ENCODE data around the gene RELL2.

The RELL2 gene

GRCh38 chr5:141617128-141617527 is 19.7 kb upstream of the RELL2 start:
- no peak overlapping the region for H4K8ac ChIP-seq (ENCODE audit: low read depth, low read length)
- H3K23ac ChIP-seq (ENCODE audit: low read length): no peak overlapping the region
- H2BK120ac ChIP-seq (ENCODE audit: low read depth, low read length): no peak overlapping the region
- H3K4me2 ChIP-seq (ENCODE audit: low read length): peak overlapping the region; percentile 84
- no peak overlapping the region for H3K4me3 ChIP-seq (ENCODE audit: low read length)
- peaks cover 14% of the 10 kb centered on the region for H3K4me1 ChIP-seq (ENCODE audit: control insufficient read depth, low read depth, low read length)
- no peak overlapping the region for H4K5ac ChIP-seq (ENCODE audit: low read length)
- no peak overlapping the region for H2BK15ac ChIP-seq (replicated peaks; ENCODE audit: low read depth)
- peaks cover 4% of the 10 kb centered on the region for H3K36me3 ChIP-seq (ENCODE audit: control insufficient read depth, insufficient read depth, low read length)
- no peak overlapping the region for H2AK5ac ChIP-seq (ENCODE audit: low read length)
- peak overlapping the region; percentile 94 for H3K9ac ChIP-seq (ENCODE audit: low read length)
- H3K27me3 ChIP-seq (ENCODE audit: insufficient read depth, low read length, poor library complexity): no peaks in the 10 kb centered on the region
- H2BK5ac ChIP-seq (ENCODE audit: low read length): no peak overlapping the region
- H3K79me1 ChIP-seq (ENCODE audit: low read length): peaks cover 5% of the 10 kb centered on the region
- no peak overlapping the region for H3K4ac ChIP-seq (ENCODE audit: low read depth, low read length)
- no peak overlapping the region for H3K18ac ChIP-seq (ENCODE audit: low read length)
- no peak overlapping the region for H3K27ac ChIP-seq (ENCODE audit: low read depth, low read length)
- no CpG with 5 or more reads among the region's 2 CpGs for WGBS (ENCODE audit: extremely low coverage, insufficient coverage, low lambda C conversion rate)
- peaks cover 47% of the 10 kb centered on the region for H3K79me2 ChIP-seq (ENCODE audit: control insufficient read depth, insufficient read depth, low read length)
- H3K56ac ChIP-seq (ENCODE audit: low read length): peak overlapping the region; percentile 93
- no peak for DNase-seq

GRCh38 chr5:141617682-141618029 is 19.1 kb upstream of the RELL2 start:
- DNase-seq: no peak
- Histone ChIP-seq H3K4me2 (ENCODE audit: low read length) (peak overlapping the region; percentile 84), H2BK5ac (ENCODE audit: low read length) (no peak overlapping the region), H3K4ac (ENCODE audit: low read depth, low read length) (peak overlapping the region; percentile 36), H3K9ac (ENCODE audit: low read length) (peak overlapping the region; percentile 94), H2BK120ac (ENCODE audit: low read depth, low read length) (no peak overlapping the region), H3K36me3 (ENCODE audit: control insufficient read depth, insufficient read depth, low read length) (peaks cover 4% of the 10 kb centered on the region), H3K18ac (ENCODE audit: low read length) (no peak overlapping the region), H3K4me1 (ENCODE audit: control insufficient read depth, low read depth, low read length) (peaks cover 14% of the 10 kb centered on the region), H3K27me3 (ENCODE audit: insufficient read depth, low read length, poor library complexity) (no peaks in the 10 kb centered on the region), H3K27ac (ENCODE audit: low read depth, low read length) (no peak overlapping the region), H3K4me3 (ENCODE audit: low read length) (peak overlapping the region; percentile 89), H2AK5ac (ENCODE audit: low read length) (no peak overlapping the region), H2BK15ac (replicated peaks; ENCODE audit: low read depth) (no peak overlapping the region), H3K79me1 (ENCODE audit: low read length) (peaks cover 4% of the 10 kb centered on the region), H3K56ac (ENCODE audit: low read length) (peak overlapping the region; percentile 93), H4K5ac (ENCODE audit: low read length) (no peak overlapping the region), H4K8ac (ENCODE audit: low read depth, low read length) (no peak overlapping the region), H3K79me2 (ENCODE audit: control insufficient read depth, insufficient read depth, low read length) (peaks cover 43% of the 10 kb centered on the region), H3K23ac (ENCODE audit: low read length) (no peak overlapping the region)
- WGBS (ENCODE audit: extremely low coverage, insufficient coverage, low lambda C conversion rate): no CpG with 5 or more reads among the region's 9 CpGs

- Histone ChIP-seq H3K4ac (ENCODE audit: low read depth, low read length) (peak overlapping the region; percentile 99), H4K5ac (ENCODE audit: low read length) (no peak overlapping the region), H2BK120ac (ENCODE audit: low read depth, low read length) (peak overlapping the region; percentile 84), H3K36me3 (ENCODE audit: control insufficient read depth, insufficient read depth, low read length) (peaks cover 5% of the 10 kb centered on the region), H3K79me2 (ENCODE audit: control insufficient read depth, insufficient read depth, low read length) (peaks cover 38% of the 10 kb centered on the region), H3K27ac (ENCODE audit: low read depth, low read length) (peak overlapping the region; percentile 96), H3K4me2 (ENCODE audit: low read length) (peak overlapping the region; percentile 84), H3K18ac (ENCODE audit: low read length) (peak overlapping the region; percentile 99), H3K23ac (ENCODE audit: low read length) (no peak overlapping the region), H3K79me1 (ENCODE audit: low read length) (peaks cover 4% of the 10 kb centered on the region), H3K56ac (ENCODE audit: low read length) (peak overlapping the region; percentile 93), H2BK5ac (ENCODE audit: low read length) (no peak overlapping the region), H4K8ac (ENCODE audit: low read depth, low read length) (peak overlapping the region; percentile 83), H3K27me3 (ENCODE audit: insufficient read depth, low read length, poor library complexity) (no peaks in the 10 kb centered on the region), H3K9ac (ENCODE audit: low read length) (peak overlapping the region; percentile 94), H3K4me1 (ENCODE audit: control insufficient read depth, low read depth, low read length) (peaks cover 14% of the 10 kb centered on the region), H2AK5ac (ENCODE audit: low read length) (no peak overlapping the region), H2BK15ac (replicated peaks; ENCODE audit: low read depth) (no peak overlapping the region), H3K4me3 (ENCODE audit: low read length) (peak overlapping the region; percentile 89)
- DNase-seq: peak; percentile 92
- WGBS (ENCODE audit: extremely low coverage, insufficient coverage, low lambda C conversion rate): no CpG with 5 or more reads among the region's 36 CpGs
Measured at GRCh38 chr5:141618030-141618803, 18.6 kb upstream of the RELL2 start.

GRCh38 chr5:141618804-141619554 is 17.8 kb upstream of the RELL2 start, which contains the start of gene DIAPH1:
Gene DIAPH1, minus strand, starts transcription at chr5:141619000. Its CDS starts 86 bp downstream, at chr5:141618914.
- Histone ChIP-seq H3K4me1 (ENCODE audit: control insufficient read depth, low read depth, low read length) (peaks cover 12% of the 10 kb centered on the region), H4K8ac (ENCODE audit: low read depth, low read length) (peak within 1 kb of the TSS; percentile 83), H3K56ac (ENCODE audit: low read length) (peak within 1 kb of the TSS; percentile 93), H4K5ac (ENCODE audit: low read length) (no peak within 1 kb of the TSS), H3K36me3 (ENCODE audit: control insufficient read depth, insufficient read depth, low read length) (peaks cover 5% of the 10 kb centered on the region), H3K79me1 (ENCODE audit: low read length) (peaks cover 4% of the 10 kb centered on the region), H3K23ac (ENCODE audit: low read length) (no peak within 1 kb of the TSS), H3K4ac (ENCODE audit: low read depth, low read length) (peak within 1 kb of the TSS; percentile 99), H3K4me3 (ENCODE audit: low read length) (peak within 1 kb of the TSS; percentile 89), H3K27me3 (ENCODE audit: insufficient read depth, low read length, poor library complexity) (no peaks in the 10 kb centered on the region), H2BK120ac (ENCODE audit: low read depth, low read length) (peak within 1 kb of the TSS; percentile 84), H3K9ac (ENCODE audit: low read length) (peak within 1 kb of the TSS; percentile 94), H3K79me2 (ENCODE audit: control insufficient read depth, insufficient read depth, low read length) (peaks cover 34% of the 10 kb centered on the region), H3K27ac (ENCODE audit: low read depth, low read length) (peak within 1 kb of the TSS; percentile 96), H2BK5ac (ENCODE audit: low read length) (no peak within 1 kb of the TSS), H2BK15ac (replicated peaks; ENCODE audit: low read depth) (no peak within 1 kb of the TSS), H2AK5ac (ENCODE audit: low read length) (no peak within 1 kb of the TSS), H3K18ac (ENCODE audit: low read length) (peak within 1 kb of the TSS; percentile 99), H3K4me2 (ENCODE audit: low read length) (peak within 1 kb of the TSS; percentile 84)
- WGBS (ENCODE audit: extremely low coverage, insufficient coverage, low lambda C conversion rate): no CpG with 5 or more reads among the region's 70 CpGs
- DNase-seq: peak; percentile 99

GRCh38 chr5:141623186-141623585 is 13.6 kb upstream of the RELL2 start:
- no peak overlapping the region for H4K8ac ChIP-seq (ENCODE audit: low read depth, low read length)
- H3K9ac ChIP-seq (ENCODE audit: low read length): no peak overlapping the region
- no peak overlapping the region for H2BK5ac ChIP-seq (ENCODE audit: low read length)
- no peaks in the 10 kb centered on the region for H3K79me2 ChIP-seq (ENCODE audit: control insufficient read depth, insufficient read depth, low read length)
- DNase-seq: peak; percentile 27
- no peak overlapping the region for H3K56ac ChIP-seq (ENCODE audit: low read length)
- H3K27ac ChIP-seq (ENCODE audit: low read depth, low read length): peak overlapping the region; percentile 57
- H3K27me3 ChIP-seq (ENCODE audit: insufficient read depth, low read length, poor library complexity): no peaks in the 10 kb centered on the region
- H3K79me1 ChIP-seq (ENCODE audit: low read length): no peaks in the 10 kb centered on the region
- no peak overlapping the region for H3K4me2 ChIP-seq (ENCODE audit: low read length)
- peaks cover 7% of the 10 kb centered on the region for H3K36me3 ChIP-seq (ENCODE audit: control insufficient read depth, insufficient read depth, low read length)
- H3K23ac ChIP-seq (ENCODE audit: low read length): no peak overlapping the region
- no peak overlapping the region for H2BK15ac ChIP-seq (replicated peaks; ENCODE audit: low read depth)
- no peaks in the 10 kb centered on the region for H3K4me1 ChIP-seq (ENCODE audit: control insufficient read depth, low read depth, low read length)
- H2BK120ac ChIP-seq (ENCODE audit: low read depth, low read length): no peak overlapping the region
- no peak overlapping the region for H4K5ac ChIP-seq (ENCODE audit: low read length)
- H2AK5ac ChIP-seq (ENCODE audit: low read length): no peak overlapping the region
- no peak overlapping the region for H3K4me3 ChIP-seq (ENCODE audit: low read length)
- no peak overlapping the region for H3K4ac ChIP-seq (ENCODE audit: low read depth, low read length)
- no peak overlapping the region for H3K18ac ChIP-seq (ENCODE audit: low read length)

Measured in mesendoderm (in vitro differentiated cells).